Measurements from ENCODE around the gene CHST5.
A peak's percentile ranks its signal among the peaks of the same experiment; 100 is the strongest.

The CHST5 gene

GRCh38 chr16:75535901-75536300 is at the start of gene CHST5:
Gene CHST5, minus strand, starts transcription at chr16:75536108. Its CDS starts 5,724 bp downstream, at chr16:75530384.
- DNase-seq (ENCODE audit: low spot score): no peak

- no peak for DNase-seq (ENCODE audit: low spot score)
These were observed 48.2 kb upstream of the CHST5 start for GRCh38 chr16:75584108-75584507.

- no peak for DNase-seq (ENCODE audit: low spot score)
These were observed 43.5 kb upstream of the CHST5 start for GRCh38 chr16:75579281-75579834.

GRCh38 chr16:75578725-75579124 is 42.8 kb upstream of the CHST5 start:
- DNase-seq (ENCODE audit: low spot score): no peak

GRCh38 chr16:75578212-75578611 is 42.3 kb upstream of the CHST5 start:
- no peak for DNase-seq (ENCODE audit: low spot score)

GRCh38 chr16:75576384-75576811 is 40.5 kb upstream of the CHST5 start:
- DNase-seq (ENCODE audit: low spot score): no peak

DNA sequence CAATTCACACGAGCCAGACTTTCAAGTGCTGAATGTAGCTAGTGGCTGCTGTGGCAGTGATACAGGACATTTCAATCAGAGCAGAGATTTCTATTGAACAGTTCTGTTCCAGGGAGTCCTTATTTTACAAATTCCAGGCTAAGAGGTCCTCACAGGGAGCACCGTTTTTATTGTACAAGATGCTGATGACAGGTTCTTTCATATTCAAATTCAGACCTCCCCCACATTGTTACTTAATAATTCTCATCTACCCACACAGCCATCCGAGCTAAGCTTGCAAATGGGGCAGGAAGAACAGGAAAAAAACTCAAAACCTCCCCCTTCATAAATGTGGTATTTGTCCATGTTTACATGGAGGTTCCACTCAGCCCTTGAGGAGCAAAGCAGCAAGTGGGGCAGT is 40.0 kb upstream of the CHST5 start:
- no peak for DNase-seq (ENCODE audit: low spot score)

GRCh38 chr16:75573955-75574354 is 38.0 kb upstream of the CHST5 start:
- no peak for DNase-seq (ENCODE audit: low spot score)

DNA sequence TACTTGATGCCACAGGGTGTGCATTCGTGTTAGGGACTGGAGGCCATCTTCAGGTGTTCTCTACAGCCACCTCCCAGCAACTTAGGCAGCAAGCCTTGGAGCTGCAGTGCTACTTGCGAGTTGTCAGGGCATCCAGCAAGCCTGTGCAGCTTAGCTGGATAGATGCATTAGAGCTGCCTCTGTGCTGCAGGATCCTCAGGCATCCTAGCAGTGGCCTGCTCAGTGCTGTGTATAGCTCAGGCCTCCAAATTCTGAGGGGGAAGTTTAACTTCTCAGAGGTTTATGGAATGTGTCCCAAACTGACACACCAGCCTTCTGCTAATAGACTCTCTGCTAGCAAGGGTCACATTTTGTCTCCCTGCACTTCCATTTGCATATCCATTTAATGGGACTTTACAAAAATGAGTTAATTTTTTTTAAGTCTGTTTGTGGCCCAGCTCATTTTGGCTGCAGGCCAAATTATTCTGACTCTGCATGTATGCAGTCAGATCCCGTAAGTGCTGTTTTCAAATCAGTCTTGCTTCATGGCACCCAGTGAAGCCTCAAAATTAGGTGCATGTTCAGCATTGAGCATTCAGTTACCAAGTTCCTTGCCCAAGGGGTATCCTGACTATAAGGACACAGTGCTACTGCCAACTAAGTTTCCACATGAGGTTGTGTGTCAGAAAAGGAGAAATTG is 37.1 kb upstream of the CHST5 start:
- no peak for DNase-seq (ENCODE audit: low spot score)

DNA sequence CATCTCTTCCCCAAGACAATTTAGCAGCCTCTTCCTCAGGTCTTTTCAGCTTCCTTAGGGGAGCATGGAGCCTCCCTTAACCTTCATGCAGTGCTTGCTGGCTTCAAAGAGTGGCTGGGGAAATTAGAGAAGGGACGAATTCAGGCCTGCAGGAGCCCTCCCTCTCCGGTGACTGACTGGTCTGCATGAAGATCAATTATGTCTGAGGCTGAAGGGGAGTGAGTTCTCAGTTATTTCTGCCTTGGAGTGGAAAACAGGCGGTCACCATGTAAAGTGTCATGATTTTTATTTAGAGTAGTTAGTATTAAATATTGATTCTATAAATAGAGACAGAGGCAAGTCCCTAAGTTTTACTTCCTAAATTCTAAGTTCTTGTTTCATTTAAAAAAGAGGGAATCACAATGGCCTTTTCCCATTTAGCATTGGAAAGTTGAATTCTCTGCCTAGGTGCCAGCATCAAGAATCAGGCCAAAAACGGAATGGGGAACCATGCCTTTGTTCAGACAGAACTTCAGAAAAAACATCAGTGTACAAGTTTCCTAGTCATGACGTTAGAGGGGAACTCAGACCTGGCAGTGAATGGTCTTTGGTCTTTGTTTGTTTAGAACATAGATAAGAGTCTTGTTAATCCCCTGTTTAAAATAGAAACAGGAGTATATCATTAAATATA is 34.6 kb upstream of the CHST5 start:
- DNase-seq (ENCODE audit: low spot score): no peak

DNA sequence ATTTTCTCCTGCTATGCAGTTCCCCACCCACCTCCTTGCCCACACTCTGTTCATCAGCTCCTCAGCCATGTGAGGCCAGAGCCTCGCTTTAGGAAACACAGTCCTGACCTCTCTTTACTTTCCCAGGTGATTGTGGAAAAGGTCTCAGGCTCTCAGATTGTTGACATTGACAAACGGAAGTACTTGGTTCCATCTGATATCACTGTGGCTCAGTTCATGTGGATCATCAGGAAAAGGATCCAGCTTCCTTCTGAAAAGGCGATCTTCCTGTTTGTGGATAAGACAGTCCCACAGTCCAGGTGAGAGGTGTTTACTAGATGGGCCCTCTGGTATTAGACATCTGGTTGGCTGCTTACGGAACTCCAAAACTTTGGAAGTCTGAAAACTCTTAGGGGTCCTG is 32.0 kb upstream of the CHST5 start:
- DNase-seq (ENCODE audit: low spot score): no peak

- no peak for DNase-seq (ENCODE audit: low spot score)
These were observed 30.9 kb upstream of the CHST5 start for GRCh38 chr16:75566758-75567255.

DNA sequence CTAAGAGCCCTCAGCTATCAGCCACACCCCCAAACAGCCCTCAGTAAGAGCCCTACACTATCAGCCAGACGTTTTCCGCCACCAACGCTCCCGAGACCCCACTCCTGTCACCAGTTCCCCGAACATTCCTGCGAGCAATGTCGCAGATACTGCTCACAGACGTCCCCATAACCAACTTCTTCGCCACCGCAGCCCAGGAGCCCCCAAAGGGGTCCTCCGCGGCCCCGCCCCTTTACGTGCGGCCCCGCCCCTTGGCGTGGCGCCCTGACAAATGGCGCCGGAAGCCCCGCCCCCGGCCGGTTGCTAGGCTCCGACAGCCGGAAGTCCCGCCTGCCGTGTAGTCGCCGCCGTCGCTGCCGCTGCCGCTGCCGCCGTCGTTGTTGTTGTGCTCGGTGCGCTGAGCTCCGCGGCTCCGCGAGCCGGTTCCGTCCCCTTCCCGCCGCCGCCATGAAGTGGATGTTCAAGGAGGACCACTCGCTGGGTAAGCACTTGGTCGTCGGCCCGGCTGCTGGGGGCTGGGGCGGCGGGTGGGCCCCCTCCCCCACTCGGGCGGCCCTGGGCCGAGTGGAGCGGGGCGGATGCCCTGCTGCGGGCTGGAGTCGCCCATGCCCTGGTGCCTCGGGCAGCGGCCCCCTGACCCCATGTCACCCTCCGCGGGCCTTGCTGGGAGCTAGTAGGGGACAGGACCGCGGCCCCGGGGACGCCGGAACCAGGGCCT is 30.3 kb upstream of the CHST5 start, which contains the start of gene GABARAPL2:
TSS of gene GABARAPL2 (plus strand) at position 340 of the 718 bp plus-strand sequence. CDS start at position 448, 108 bp downstream.
- peak; percentile 75 for DNase-seq (ENCODE audit: low spot score)

GRCh38 chr16:75565640-75566039 is 29.7 kb upstream of the CHST5 start:
- DNase-seq (ENCODE audit: low spot score): no peak

GRCh38 chr16:75559564-75560372 is 23.9 kb upstream of the CHST5 start:
- DNase-seq (ENCODE audit: low spot score): no peak

- DNase-seq (ENCODE audit: low spot score): no peak
These were observed 23.0 kb upstream of the CHST5 start for GRCh38 chr16:75558846-75559401.

DNA sequence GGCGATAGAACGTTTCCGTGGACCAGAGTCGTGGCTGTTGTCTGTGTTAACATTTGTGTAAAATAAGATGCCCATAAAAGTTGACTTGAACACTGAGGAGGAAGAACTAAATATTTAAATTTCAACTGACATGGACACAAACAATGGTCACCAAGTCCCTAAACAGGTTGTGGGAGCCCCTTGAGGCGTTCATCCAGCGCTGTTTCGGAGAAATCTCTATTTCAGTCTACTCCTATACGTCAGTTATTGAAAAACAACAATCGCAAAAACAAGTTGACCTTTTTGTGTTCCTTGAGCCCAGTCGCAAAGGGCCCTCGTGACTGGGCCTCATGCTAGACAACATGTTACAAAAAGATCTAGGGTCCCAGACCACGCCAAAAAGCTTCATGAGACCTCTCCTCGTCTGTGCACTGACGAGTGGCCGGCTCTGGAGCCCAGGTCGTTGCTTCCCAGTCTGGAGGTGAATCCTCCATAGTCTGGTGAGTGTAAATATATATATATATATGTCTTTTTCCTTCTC is 20.6 kb upstream of the CHST5 start:
- no peak for DNase-seq (ENCODE audit: low spot score)

DNA sequence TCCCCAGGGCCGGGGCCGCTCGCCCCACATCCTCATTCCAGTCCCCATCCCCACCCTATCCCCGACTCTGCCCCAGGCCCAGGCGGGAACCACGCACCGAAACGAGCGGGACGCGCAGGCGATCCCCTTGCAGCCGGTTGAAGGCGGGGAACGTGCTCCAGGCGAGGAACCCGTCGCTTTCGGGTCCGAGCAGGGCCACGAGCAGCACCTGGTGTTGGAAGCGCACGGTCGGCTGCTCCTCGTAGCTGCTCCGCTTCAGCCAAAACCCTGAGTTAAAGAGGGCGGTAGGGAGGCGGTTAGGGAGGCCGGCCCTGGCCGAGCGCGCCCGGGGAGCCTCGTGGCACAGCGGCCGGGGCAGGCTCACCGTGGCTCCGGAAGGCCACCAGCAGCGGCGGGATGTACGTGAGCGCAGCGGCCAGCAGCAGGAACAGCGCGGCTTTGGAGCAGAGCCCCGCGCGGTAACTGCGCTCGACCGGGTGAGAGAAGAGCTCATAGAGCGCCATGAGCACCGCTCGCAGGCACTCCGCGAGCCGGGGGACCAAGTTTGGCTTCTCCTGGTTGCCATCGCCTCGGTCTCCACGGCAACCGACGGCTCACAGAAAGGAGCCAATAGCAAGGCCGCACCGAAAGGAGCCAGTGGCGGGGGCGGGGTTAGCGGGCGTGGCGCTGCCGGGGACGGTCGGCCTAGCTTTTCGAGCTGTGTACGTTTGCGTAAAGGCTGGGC is 20.0 kb upstream of the CHST5 start, which contains the start of gene TMEM231:
TSS of gene TMEM231 (minus strand) at position 546 of the 724 bp plus-strand sequence. CDS start at position 503, 43 bp downstream.
- peak; percentile 90 for DNase-seq (ENCODE audit: low spot score)

DNA sequence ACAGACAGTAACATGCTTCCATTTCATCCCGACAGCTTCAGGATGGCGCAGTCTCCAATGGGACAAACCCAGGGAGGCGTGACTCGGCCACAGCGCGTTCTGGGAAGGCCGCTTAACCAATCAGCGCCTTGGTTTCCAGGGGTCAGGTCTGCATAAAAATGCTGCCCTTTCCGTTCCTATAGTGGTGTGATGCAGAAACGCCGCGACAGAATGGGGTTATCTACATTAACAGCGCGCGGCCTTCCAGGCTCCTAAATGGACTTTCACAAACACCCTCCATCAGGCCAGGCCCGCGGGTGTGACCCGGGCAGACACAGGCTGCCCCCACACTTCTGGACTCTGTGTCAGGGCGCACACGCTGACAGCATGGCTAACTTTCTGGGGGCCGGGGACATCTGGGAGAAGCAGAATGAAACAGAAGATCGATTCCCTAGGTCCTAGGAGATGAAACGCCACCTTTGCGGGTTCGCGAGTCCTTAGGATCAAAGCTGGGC is 19.4 kb upstream of the CHST5 start:
- peak; percentile 92 for DNase-seq (ENCODE audit: low spot score)

DNA sequence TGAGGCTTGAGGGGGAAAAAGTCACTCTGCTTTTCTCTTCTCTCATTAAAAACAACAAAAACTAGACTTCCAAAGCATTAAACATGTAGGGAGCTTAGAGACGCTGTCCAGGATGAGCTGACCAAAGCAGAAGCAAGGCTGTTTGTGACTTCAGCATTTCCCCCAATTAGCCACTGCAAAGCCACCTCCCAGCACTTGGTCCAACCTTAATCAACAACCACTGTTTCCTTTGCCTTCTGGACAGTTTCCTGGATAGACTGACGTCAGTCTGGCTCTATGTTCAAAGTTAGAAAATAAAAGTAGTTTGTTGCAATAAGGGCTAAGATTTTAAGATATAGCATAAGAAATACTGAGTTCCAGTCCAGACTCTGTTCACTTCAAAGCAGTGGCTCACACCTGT is 17.0 kb upstream of the CHST5 start:
- no peak for DNase-seq (ENCODE audit: low spot score)

All from SW480 (cell line).